NCI-H1436 (cell line): Measurements from ENCODE around the gene CHMP6.
"Not testable (repeated sequence)": the region's sequence is repeated elsewhere in the genome, so short reads cannot be mapped to it uniquely, and the experiment has no call there.

Experiments used
- DNase-seq: peaks from one replicate; lab custom pipeline; 2025; lab: John Stamatoyannopoulos, UW

The CHMP6 gene

GRCh38 chr17:81012574-81013447 lies 21.2 kb downstream of the CHMP6 start:
- no peak for DNase-seq

GRCh38 chr17:81013642-81014041 lies 22.0 kb downstream of the CHMP6 start:
- no peak for DNase-seq

GRCh38 chr17:81015136-81015535 lies 23.5 kb downstream of the CHMP6 start:
- DNase-seq = no peak

GRCh38 chr17:81016575-81016974 lies 24.9 kb downstream of the CHMP6 start:
- DNase-seq = no peak

- DNase-seq = not testable (repeated sequence)
Measured at GRCh38 chr17:81017330-81017729, 25.7 kb downstream of the CHMP6 start.

- peak; percentile 57 for DNase-seq
Measured at GRCh38 chr17:81018044-81018802, 26.6 kb downstream of the CHMP6 start.

GRCh38 chr17:81019563-81020442 lies 28.2 kb downstream of the CHMP6 start:
- DNase-seq = no peak

- no peak for DNase-seq
Measured at GRCh38 chr17:81020443-81020766, 28.8 kb downstream of the CHMP6 start.

GRCh38 chr17:81020767-81021497 lies 29.3 kb downstream of the CHMP6 start:
- no peak for DNase-seq

GRCh38 chr17:81021531-81022343 lies 30.1 kb downstream of the CHMP6 start:
- no peak for DNase-seq

- DNase-seq = no peak
Measured at GRCh38 chr17:81022344-81022676, 30.7 kb downstream of the CHMP6 start.

GRCh38 chr17:81025065-81025740 lies 33.6 kb downstream of the CHMP6 start:
- no peak for DNase-seq

GRCh38 chr17:81025741-81026129 lies 34.1 kb downstream of the CHMP6 start:
- DNase-seq = no peak

GRCh38 chr17:81026266-81027036 lies 34.8 kb downstream of the CHMP6 start:
- DNase-seq = no peak

- DNase-seq = peak; percentile 19
Measured at GRCh38 chr17:81027038-81027437, 35.4 kb downstream of the CHMP6 start.

GRCh38 chr17:81027591-81028505 lies 36.2 kb downstream of the CHMP6 start:
- DNase-seq = no peak

- no peak for DNase-seq
Measured at GRCh38 chr17:81028506-81028858, 36.8 kb downstream of the CHMP6 start.

GRCh38 chr17:81029859-81030258 lies 38.2 kb downstream of the CHMP6 start:
- DNase-seq = no peak

GRCh38 chr17:81030312-81030711 lies 38.7 kb downstream of the CHMP6 start:
- DNase-seq = not testable (repeated sequence)
